Effector memory CD4-positive, alpha-beta T cell (primary cell): ENCODE data around the gene DPP9.
A peak's percentile ranks its signal among the peaks of the same experiment; 100 is the strongest.

ENCODE experiments used
- DNase-seq, 3 donors: peaks; one replicate each; pipeline ENCODE4 v3.0.0-alpha.2; 2020
- H3K27ac ChIP-seq: 2 replicates; pipeline ENCODE4 v1.7.0; 2013; ENCODE audit warnings: mild to moderate bottlenecking, low read length, moderate library complexity; ENCODE audit not compliant: insufficient read depth, poor library complexity, severe bottlenecking
- H3K27me3 ChIP-seq: replicated peaks from 2 replicates; pipeline ENCODE4 v1.7.0; 2013; ENCODE audit warnings: mild to moderate bottlenecking, low read length; ENCODE audit not compliant: insufficient read depth, control insufficient read depth, poor library complexity, severe bottlenecking
- H3K36me3 ChIP-seq: 2 replicates; pipeline ENCODE4 v1.7.0; 2013; ENCODE audit warnings: mild to moderate bottlenecking, low read length, moderate library complexity; ENCODE audit not compliant: control insufficient read depth, insufficient read depth
- H3K4me1 ChIP-seq: 2 replicates; pipeline ENCODE4 v1.7.0; 2013; ENCODE audit warnings: low read length, mild to moderate bottlenecking; ENCODE audit not compliant: control insufficient read depth, insufficient read depth, poor library complexity, severe bottlenecking
- H3K4me3 ChIP-seq: 2 replicates; pipeline ENCODE4 v1.7.0; 2013; ENCODE audit warnings: low read length, low read depth, mild to moderate bottlenecking; ENCODE audit not compliant: insufficient read depth, poor library complexity, severe bottlenecking
- H3K9me3 ChIP-seq: 2 replicates; pipeline ENCODE4 v1.7.0; 2013; ENCODE audit warnings: mild to moderate bottlenecking, low read length, moderate library complexity; ENCODE audit not compliant: control insufficient read depth
- total RNA-seq, 3 donors: gene quantifications; one replicate each; lab custom pipeline; 2026; lab: John Stamatoyannopoulos, UW

Gene DPP9
- total RNA-seq = 86.3 to 105 (median 94.4) reads per million in 3 donors

DNA sequence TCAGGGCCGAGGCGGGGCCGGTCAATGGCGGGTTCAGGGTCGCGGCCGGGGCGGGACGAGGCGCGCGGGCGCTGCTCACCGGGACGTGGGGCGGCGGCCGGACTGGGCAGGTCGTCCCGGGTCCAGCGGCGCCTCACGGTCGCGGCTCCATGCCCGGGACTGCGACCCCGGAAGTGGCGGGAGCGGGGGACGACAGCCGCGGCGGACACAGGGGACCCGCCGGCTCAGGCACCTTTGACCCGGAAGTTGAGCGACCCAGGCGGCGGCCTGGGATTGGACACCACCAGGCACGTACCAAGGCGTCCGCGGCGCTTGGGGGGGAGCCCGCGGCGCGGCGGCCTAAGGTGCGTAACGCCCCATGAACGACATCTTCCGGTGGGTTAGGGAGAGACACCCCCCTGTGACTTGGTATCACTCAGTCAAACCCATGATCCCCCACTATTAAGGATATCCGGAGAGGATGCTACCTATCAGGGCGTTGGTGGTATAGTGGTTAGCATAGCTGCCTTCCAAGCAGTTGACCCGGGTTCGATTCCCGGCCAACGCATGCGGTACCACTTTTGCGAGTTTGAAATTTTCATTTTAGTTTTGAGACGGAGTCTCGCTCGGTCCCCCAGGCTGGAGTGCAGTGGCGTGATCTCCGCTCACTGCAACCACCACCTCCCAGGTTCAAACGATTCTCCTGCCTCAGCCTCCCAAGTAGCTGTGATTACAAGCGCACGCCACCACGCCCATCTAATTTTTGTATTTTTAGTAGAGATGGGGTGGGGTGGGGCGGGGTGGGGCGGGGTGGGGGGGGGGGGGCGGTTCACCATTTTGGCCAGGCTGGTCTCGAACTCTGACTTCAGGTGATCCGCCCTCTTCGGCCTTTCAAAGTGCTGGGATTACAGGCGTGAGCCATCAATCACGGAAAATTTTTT is at the start of gene DPP9:
TSS of gene DPP9 (minus strand) at position 248 of the 920 bp plus-strand sequence. CDS start 3,936 bp downstream, outside the sequence.
- H3K27me3 ChIP-seq = no peaks in the 10 kb centered on the region
- H3K36me3 ChIP-seq = peaks cover 23% of the 10 kb centered on the region
- H3K4me3 ChIP-seq = peak within 1 kb of the TSS; percentile 80
- peak within 1 kb of the TSS; percentile 77 for H3K27ac ChIP-seq
- DNase-seq = peak; percentile 95 to 96 (median 96)
- peaks cover 14% of the 10 kb centered on the region for H3K4me1 ChIP-seq
- H3K9me3 ChIP-seq = no peaks in the 10 kb centered on the region

DNA sequence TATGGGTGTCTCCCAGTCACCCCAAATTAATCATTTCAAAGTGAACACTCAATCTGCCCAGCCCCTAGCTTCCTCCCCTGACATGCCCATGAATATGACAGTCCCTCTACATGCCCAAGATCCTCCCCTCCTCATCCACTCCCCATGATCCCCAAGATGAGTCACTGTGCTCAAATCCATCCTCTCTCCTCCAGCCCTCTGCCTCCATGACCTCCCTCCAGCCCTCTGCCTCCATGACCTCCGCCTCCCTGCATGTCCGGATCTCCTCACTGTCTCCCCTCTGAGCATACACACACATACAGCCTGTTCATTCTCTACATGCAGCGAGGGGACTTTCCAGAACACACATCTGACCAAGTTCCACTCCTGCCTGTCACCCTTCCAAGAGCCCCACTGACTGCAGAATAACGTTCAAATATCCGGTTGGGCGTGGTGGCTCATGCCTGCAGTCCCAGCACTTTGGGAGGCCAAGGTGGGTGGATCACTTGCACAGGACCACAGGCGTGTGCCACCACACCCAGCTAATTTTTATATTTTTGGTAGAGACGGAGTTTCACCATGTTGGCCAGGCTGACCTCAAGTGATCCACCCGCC is 49.5 kb upstream of the DPP9 start:
- Histone ChIP-seq H3K27me3 (no peaks in the 10 kb centered on the region), H3K9me3 (no peaks in the 10 kb centered on the region), H3K36me3 (no peaks in the 10 kb centered on the region), H3K4me3 (no peak overlapping the region), H3K4me1 (no peaks in the 10 kb centered on the region), H3K27ac (no peak overlapping the region)
- no peak for DNase-seq

DNA sequence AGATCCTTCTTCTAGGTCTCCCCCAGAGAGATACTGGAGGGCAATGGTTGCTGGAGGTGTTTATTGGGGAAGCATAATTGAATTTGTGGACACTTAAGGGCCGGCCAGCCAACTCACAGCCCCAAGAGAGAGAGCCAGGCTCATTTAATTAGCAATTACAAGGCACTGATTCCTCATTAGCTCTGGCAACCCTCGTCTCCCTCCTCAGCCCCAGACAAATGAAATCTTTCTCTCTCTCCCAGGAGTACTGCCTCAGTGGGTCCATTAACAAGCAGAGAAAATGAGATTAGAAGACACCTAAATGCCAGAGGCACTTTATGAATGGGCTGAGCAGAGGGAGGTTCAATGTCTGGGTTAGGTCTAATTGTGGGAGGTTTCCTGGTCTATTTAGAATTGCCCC is 48.9 kb upstream of the DPP9 start:
- H3K4me3 ChIP-seq = no peak overlapping the region
- DNase-seq = no peak
- H3K27me3 ChIP-seq = no peaks in the 10 kb centered on the region
- no peaks in the 10 kb centered on the region for H3K4me1 ChIP-seq
- no peaks in the 10 kb centered on the region for H3K9me3 ChIP-seq
- no peak overlapping the region for H3K27ac ChIP-seq
- no peaks in the 10 kb centered on the region for H3K36me3 ChIP-seq

DNA sequence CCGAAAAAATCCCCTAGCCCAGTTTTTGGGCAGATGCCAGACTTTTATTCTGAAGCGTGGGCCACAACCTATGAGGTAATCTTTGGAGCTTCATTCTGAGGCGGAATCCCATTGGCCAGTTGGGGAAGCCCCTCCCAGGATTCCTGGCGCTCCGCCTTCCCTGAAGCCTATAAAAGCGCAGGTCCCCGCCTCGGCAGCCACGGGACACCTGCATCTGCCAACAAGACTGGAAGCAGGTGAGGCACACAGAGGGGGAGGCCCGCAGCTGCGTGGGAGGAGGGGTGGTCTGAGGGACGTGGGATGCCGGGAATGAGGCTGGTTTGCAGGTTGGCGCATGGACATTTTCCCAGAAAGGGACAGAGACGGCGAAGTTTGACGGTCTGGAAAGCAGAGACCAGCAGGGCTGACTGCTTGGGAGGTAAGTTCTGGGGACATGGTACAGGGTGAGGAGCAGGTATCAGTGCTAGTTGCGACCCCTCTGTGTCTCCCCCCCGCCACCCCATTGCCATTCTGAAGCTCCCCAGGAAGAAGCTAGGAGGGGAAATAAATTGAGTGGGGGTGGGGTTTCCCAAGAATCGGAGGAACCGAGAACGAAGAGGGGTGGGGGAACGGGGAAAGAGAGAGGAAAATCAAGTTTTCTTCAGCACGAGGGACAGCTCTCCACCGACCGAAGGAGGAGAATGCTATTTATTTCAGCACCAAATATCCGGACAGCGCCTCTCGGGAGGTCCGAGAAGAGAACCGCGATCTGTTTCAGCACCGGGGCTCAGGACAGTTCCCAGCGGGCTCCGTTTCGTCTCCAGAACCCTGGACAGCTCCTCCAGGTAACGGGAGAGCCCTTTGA is 45.5 kb upstream of the DPP9 start:
- Histone ChIP-seq H3K27ac (no peak overlapping the region), H3K4me3 (no peak overlapping the region), H3K9me3 (no peaks in the 10 kb centered on the region), H3K27me3 (no peaks in the 10 kb centered on the region), H3K4me1 (no peaks in the 10 kb centered on the region), H3K36me3 (no peaks in the 10 kb centered on the region)
- peak; percentile 59 to 70 (median 66) for DNase-seq

DNA sequence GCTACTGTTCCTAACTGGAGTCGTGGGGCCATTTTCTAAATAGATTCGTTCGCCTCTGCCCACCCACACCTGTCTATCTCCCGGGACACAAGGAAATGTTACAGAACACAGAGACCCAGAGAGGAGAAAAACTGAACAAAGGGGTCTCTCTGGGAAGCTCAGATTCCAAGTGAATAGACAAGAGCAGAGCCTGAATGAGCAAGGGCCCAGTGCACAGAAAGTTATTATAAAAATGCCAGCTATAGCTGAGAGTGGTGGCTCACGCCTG is 40.7 kb upstream of the DPP9 start:
- Histone ChIP-seq H3K4me1 (peaks cover 9% of the 10 kb centered on the region), H3K36me3 (no peaks in the 10 kb centered on the region), H3K9me3 (no peaks in the 10 kb centered on the region), H3K4me3 (no peak overlapping the region), H3K27ac (no peak overlapping the region), H3K27me3 (peaks cover 6% of the 10 kb centered on the region)
- no peak for DNase-seq

DNA sequence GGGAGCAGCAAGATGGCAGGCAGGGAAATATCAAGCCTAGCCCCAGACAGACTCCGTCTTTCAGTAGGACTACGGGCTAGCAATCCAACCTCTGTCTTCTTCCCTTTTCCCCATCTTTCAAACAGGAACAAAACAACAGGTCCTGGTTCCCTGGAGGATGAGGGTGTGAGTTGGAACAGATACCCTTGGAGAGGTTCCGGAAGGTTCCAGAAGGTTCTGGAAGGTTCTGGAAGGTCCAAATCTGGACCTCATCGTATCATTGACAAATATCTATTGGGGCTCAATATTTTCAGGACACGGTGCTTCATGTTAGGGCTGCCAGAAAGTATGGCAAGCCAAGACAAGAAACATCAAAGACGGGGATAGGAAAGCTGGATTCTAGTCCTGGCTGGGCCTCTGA is 39.4 kb upstream of the DPP9 start:
- Histone ChIP-seq H3K36me3 (no peaks in the 10 kb centered on the region), H3K4me1 (peaks cover 9% of the 10 kb centered on the region), H3K9me3 (no peaks in the 10 kb centered on the region), H3K27me3 (peaks cover 6% of the 10 kb centered on the region), H3K4me3 (no peak overlapping the region), H3K27ac (no peak overlapping the region)
- no peak for DNase-seq

DNA sequence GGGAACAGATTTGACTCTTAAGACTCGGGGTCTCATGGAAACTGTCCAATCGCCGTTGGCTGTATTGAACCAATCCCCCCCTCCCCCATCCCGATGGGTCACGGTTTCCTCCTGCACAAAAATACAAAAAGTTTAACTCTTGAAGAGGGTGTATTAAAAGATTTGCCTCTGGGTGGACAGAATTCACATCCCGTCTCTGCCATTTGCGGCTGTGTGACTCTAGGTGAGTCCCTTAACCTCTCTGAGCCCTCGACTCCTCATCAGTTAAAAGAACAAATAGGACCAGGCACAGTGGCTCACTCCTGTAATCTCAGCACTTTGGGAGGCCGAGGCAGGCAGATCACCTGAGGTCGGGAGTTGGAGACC is 36.6 kb upstream of the DPP9 start:
- Histone ChIP-seq H3K9me3 (no peaks in the 10 kb centered on the region), H3K27me3 (peaks cover 6% of the 10 kb centered on the region), H3K4me3 (no peak overlapping the region), H3K36me3 (no peaks in the 10 kb centered on the region), H3K27ac (no peak overlapping the region), H3K4me1 (peaks cover 9% of the 10 kb centered on the region)
- DNase-seq = no peak

DNA sequence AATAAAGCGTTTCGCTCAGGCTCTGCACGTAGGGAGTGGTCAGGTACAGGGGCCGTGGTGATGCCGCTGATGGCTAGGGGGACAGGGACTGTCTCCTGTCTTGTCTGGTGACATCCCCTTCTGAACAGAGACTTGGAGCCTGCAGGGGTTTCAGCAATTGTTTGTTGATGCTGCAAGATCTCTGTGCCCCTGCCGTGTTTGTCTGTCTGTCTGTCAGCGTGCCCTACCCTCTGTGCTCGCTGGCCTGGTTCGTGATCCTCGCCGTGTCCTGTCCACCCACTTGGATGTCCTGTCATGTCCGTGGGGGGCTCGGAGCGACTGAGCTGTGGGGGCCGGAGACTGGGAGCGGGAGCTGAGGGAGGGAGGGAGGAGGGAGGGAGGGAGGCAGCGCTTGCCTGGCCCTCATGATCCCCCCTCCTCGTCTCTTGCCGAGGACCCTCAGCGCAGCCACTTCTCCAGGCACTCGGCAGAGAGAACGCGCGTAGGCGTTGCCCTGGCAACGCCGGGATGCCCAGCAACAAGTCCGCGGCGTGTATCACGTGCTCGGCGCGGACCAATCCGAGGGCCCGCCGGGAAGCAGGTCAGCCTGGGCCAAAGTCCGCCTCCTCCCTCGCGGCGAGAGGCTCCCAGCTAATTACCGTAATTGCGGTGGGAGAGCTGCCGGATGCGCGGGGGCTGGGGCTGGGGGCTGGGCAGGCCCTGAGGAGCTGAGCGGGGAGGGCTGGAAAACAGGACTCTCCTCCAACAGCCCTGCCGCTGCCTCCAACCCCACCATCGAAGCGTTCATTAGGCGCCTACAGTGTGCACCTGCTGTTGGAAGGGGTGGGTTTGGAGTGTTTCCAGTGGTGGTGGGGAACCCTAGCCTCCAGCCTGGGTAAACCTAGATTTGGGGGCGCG is 36.0 kb upstream of the DPP9 start:
- peaks cover 6% of the 10 kb centered on the region for H3K27me3 ChIP-seq
- peaks cover 9% of the 10 kb centered on the region for H3K4me1 ChIP-seq
- DNase-seq = peak; percentile 17 to 43 (median 27)
- H3K27ac ChIP-seq = no peak overlapping the region
- no peaks in the 10 kb centered on the region for H3K36me3 ChIP-seq
- H3K4me3 ChIP-seq = peak overlapping the region; percentile 32
- no peaks in the 10 kb centered on the region for H3K9me3 ChIP-seq

DNA sequence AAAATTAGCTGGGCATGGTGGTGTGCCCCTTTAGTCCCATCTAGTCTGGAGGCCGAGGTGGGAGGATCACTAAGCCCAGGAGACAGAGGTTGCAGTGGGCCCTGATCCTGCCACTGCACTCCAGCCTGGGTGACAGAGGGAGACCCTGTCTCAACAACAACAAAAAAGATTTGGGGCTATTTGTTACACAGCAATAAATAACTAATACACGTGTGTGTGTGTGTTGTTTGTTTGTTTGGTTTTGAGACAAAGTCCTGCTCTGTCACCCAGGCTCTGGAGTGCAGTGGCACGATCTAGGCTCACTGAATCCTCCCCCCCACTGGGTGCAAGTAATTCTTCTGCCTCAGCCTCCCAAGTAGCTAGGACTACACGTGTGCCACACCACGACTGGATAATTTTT is 35.0 kb upstream of the DPP9 start:
- DNase-seq = no peak
- Histone ChIP-seq H3K27ac (no peak overlapping the region), H3K4me1 (peaks cover 9% of the 10 kb centered on the region), H3K4me3 (no peak overlapping the region), H3K36me3 (no peaks in the 10 kb centered on the region), H3K27me3 (peaks cover 6% of the 10 kb centered on the region), H3K9me3 (no peaks in the 10 kb centered on the region)
